GM12892 (cell line): Measurements from ENCODE around the gene OBP2A.
"Not testable (repeated sequence)": the region's sequence is repeated elsewhere in the genome, so short reads cannot be mapped to it uniquely, and the experiment has no call there.

Experiments used
- DNase-seq: peaks from one replicate; pipeline ENCODE4 v3.0.0; 2011; ENCODE audit not compliant: insufficient read length
- FAIRE-seq: peaks from 2 replicates; lab custom pipeline; 2011; peaks lifted over from hg19 to GRCh38; lab: Jason Lieb, UNC
- POLR2A ChIP-seq: IDR thresholded peaks from 2 replicates; pipeline ENCODE4 v1.6.1; 2011; ENCODE audit warnings: low read depth, low read length, control low read depth
- POLR2AphosphoS5 ChIP-seq: IDR thresholded peaks from 2 replicates; pipeline ENCODE4 v1.6.1; 2011; ENCODE audit warnings: low read depth, low read length, control low read depth
- TAF1 ChIP-seq: IDR thresholded peaks from 2 replicates; pipeline ENCODE4 v1.6.1; 2011; ENCODE audit warnings: low read depth, mild to moderate bottlenecking, control low read depth, low read length, borderline replicate concordance

OBP2A gene

GRCh38 chr9:135504262-135505243 is 41.4 kb upstream of the OBP2A start:
- TF ChIP-seq POLR2AphosphoS5 (peak; percentile 15; the same call in 1 of the 2 replicates), TAF1 (no peak), POLR2A (peak; percentile 54)
- DNase-seq (peak; percentile 58), FAIRE-seq (peak; percentile 62)

DNA sequence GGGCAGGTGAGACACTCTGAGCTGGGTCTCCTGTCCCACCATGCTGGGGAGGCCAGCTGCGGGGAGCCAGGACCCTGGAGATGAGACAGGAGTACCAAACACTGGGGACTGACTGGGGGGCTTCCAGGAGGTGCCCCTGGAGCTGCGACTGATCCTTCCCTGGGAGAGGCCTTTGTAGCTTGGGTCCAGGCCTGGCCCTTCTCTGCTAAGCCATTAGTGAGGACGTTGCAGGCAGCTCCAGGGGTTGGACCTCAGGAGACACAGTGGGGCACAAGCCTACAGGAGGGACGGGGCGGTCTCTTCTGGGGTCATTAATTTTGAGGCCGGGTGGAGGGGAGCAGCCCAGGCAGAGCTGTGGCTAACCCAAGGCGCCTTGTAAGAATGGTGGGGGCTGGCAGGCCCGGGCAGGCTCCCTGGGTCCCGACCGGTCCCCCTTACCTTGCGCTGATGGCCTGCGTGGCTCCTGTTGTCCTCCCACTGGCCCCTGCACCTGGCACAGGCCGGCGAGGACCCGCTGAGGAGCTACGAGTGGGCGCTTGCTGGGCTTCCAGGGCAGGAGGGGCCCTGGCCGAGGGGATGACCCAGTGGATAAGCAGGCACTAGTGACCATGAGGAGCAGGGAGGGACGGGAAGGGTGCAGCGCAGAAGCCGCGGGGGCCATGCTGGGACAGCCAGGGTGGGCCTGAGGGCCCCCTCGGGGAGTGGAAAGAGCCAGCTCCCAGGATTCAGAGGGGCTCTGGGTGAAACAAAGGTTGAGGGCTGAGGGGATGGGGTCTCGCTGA is 40.3 kb upstream of the OBP2A start:
- DNase-seq (no peak), FAIRE-seq (no peak)
- no peak; the same call in none of the 2 replicates for TF ChIP-seq POLR2A
- TF ChIP-seq POLR2AphosphoS5 = 0 out of 2 replicates have a peak, but pooled peaks have one; percentile 5

- DNase-seq (no peak), FAIRE-seq (no peak)
- TF ChIP-seq POLR2AphosphoS5 (no peak), POLR2A (no peak), TAF1 (no peak)
Observed at GRCh38 chr9:135506327-135507103, 39.4 kb upstream of the OBP2A start.

DNA sequence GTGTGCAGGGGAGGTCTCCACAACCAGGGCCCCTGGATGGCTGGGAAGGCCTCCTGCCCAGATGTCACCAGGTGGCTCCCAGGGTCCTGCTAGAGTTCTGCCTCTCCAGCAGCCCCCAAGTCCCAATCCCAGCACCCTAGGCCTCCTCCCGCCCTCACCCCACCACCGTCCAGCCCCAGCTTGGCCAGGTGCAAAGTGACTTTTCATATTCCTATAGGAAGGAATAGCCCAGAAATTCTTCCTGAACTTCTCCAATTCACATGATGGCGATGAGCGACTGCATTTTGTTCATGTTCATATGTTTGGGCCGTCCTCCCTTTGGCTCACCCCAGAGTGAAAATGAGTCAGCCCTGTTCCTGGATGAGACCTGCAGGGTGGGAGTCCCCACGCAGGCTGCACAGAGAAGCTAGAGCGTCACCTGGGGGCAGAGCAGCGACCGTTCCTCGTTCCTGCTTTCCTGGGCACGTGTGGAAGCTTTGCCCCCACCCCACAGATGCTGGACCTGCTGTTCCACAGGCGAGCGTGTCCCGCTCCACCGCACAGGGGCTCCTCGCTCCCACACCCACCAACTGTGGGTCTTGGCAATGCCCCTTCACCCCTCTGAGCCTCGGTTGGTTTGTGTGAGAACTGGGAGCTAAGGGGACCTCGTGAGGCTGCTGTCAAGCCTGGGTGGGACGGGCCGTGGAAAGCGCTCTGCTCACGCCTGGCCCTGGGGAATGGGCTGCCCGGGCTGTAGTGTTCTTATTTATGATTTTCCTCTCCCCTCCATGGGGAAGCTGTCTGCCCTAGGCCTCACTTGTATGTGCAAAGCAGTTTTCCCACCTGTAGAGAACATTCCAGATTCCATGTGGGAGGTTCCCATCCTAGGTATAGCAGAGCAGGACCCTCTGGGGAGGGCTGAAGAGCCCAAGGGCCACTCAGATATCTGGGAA is 38.6 kb upstream of the OBP2A start:
- FAIRE-seq (no peak), DNase-seq (no peak)
- TF ChIP-seq TAF1 (no peak), POLR2A (no peak), POLR2AphosphoS5 (no peak)

DNA sequence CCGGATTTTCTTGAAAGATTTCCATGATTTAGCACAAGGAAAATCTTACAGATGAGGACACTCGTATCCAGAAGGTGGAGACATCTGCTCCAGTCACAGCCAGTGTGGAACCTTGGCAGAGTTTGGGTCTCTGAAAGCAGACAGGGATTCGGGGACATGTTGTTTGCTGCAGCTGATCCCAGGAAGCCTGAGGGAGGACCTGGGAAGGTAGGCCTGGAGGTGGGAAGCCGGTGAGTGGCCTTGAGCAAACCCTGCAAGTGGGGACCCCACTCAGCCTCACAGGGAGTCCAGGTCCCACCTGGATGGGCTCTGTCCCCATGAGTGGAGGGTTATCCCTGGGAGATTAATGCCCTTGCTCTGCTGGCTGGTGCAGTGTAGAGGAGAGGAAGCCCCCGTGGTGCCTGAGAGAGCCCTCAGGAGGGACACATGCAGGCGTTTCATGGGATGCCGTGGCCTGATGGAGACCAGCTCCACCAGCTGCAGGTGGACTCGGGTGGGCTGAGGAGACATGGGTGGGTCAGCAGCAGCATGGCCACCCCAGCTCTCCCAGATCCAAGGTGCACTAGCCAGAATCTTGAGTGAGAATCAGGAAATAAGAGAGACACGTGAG is 37.6 kb upstream of the OBP2A start:
- FAIRE-seq = no peak
- TF ChIP-seq POLR2AphosphoS5 = no peak
- TF ChIP-seq TAF1 = no peak
- TF ChIP-seq POLR2A = no peak
- no peak for DNase-seq

GRCh38 chr9:135509458-135509857 is 36.5 kb upstream of the OBP2A start:
- no peak for FAIRE-seq
- TF ChIP-seq POLR2AphosphoS5 (no peak), POLR2A (no peak), TAF1 (no peak)
- no peak for DNase-seq

GRCh38 chr9:135512241-135512603 is 33.7 kb upstream of the OBP2A start:
- TF ChIP-seq POLR2A (no peak), TAF1 (no peak), POLR2AphosphoS5 (no peak)
- DNase-seq (no peak), FAIRE-seq (no peak)

DNA sequence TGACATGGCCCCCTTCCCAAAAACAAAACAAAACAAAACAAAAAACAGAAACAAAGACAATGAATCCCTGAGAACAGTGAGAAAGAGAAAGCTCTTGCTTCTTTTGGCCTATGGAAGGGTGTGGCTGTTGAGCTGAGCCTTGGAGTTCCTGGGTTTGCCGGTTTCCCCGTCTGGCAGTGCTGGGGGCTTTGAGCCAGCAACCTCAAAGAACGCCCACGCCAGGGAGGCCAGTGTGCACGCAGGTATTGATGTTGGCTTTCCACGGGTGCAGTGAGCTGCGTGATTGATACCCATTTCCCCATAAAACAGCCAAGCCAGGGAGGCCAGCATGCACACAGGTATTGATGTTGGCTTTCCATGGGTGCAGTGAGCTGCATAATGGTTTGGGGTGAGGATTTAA is 33.0 kb upstream of the OBP2A start:
- FAIRE-seq (no peak), DNase-seq (no peak)
- TF ChIP-seq POLR2A (no peak), TAF1 (no peak), POLR2AphosphoS5 (no peak)

- no peak for FAIRE-seq
- no peak for DNase-seq
- TF ChIP-seq POLR2AphosphoS5 (no peak), POLR2A (no peak), TAF1 (no peak)
Observed at GRCh38 chr9:135513351-135513846, 32.5 kb upstream of the OBP2A start.

GRCh38 chr9:135513906-135514305 is 32.0 kb upstream of the OBP2A start:
- DNase-seq, FAIRE-seq: not testable (repeated sequence)
